Left lung (tissue), 10 donors: ENCODE results near the gene DND1. TPM values are rescaled to one million over a fixed set of nuclear protein-coding genes. Genes with fewer than 3 reads are reported as not detected.
"Not testable (repeated sequence)": the region's sequence is repeated elsewhere in the genome, so short reads cannot be mapped to it uniquely, and the experiment has no call there.

Source experiments
- ATAC-seq: fragments of 200-7000 bp; cut with Tn5 transposase; one replicate; pipeline ENCODE4 v1.9.1; 2020; ENCODE audit warnings: moderate library complexity
- DNase-seq, 4 donors: peaks; one replicate each; pipeline ENCODE4 v3.0.0-alpha.2; 2013 to 2020
- H3K27ac ChIP-seq, 2 donors: fragments of 200-600 bp; sonication (generic) in 1 of 2; one replicate each; pipeline versions ENCODE4 v1.5.0 to v1.8.0; 2020 to 2021
- H3K27me3 ChIP-seq, 2 donors: fragments of 200-600 bp; sonication (generic) in 1 of 2; one replicate each; pipeline versions ENCODE4 v1.5.0 to v1.8.0; 2020 to 2021
- H3K36me3 ChIP-seq, 2 donors: fragments of 200-600 bp; sonication (generic) in 1 of 2; one replicate each; pipeline versions ENCODE4 v1.5.0 to v1.8.0; 2020 to 2021
- H3K4me1 ChIP-seq, 2 donors: fragments of 200-600 bp; one replicate each; pipeline ENCODE4 v1.8.0; 2021
- H3K4me3 ChIP-seq, 2 donors: fragments of 200-600 bp; sonication (generic) in 1 of 2; one replicate each; pipeline versions ENCODE4 v1.5.0 to v1.8.0; 2020 to 2021; ENCODE audit warnings: mild to moderate bottlenecking in 1 of 2
- H3K9me3 ChIP-seq, 2 donors: fragments of 200-600 bp; sonication (generic) in 1 of 2; one replicate each; pipeline versions ENCODE4 v1.5.0 to v1.8.0; 2020 to 2021
- CTCF ChIP-seq, 2 donors: fragments of 200-600 bp; sonication (generic) in 1 of 2; IDR thresholded peaks; one replicate each; pipeline versions ENCODE4 v1.5.0 to v1.8.0; 2021; ENCODE audit warnings: antibody characterized with exemption in 2 of 2
- intact Hi-C, 2 donors: fragments of 100-400 bp; cut with DNase I; formaldehyde crosslinking; loops; one replicate each; pipeline versions ENCODE4 v1.11.2 to v1.14.2; 2022
- polyA plus RNA-seq, 6 donors: library from polyadenylated mRNA; unstranded; fragments of 120-200 nt; gene quantifications; one replicate each; pipeline ENCODE4 v1.2.1, GENCODE V29; 2013; ENCODE audit not compliant: insufficient read length in 6 of 6
- total RNA-seq, 2 donors: library from RNA; stranded (reverse); fragmentation: NEBNext Ultra II Directional; extraction: Animal tissue kit (Norgen Biotek cat#: 25700); gene quantifications; one replicate each; pipeline ENCODE4 v1.2.1, GENCODE V29; 2021
- donor health status: DM: no; HTN: yes; CAD: no.
- donor health status: DM: no; HTN: no; CAD: no.

The DND1 gene
- total and polyA plus RNA-seq, 8 donors, result 0.36 to 1.3 (median 0.58) TPM; not detected in 2

DNA sequence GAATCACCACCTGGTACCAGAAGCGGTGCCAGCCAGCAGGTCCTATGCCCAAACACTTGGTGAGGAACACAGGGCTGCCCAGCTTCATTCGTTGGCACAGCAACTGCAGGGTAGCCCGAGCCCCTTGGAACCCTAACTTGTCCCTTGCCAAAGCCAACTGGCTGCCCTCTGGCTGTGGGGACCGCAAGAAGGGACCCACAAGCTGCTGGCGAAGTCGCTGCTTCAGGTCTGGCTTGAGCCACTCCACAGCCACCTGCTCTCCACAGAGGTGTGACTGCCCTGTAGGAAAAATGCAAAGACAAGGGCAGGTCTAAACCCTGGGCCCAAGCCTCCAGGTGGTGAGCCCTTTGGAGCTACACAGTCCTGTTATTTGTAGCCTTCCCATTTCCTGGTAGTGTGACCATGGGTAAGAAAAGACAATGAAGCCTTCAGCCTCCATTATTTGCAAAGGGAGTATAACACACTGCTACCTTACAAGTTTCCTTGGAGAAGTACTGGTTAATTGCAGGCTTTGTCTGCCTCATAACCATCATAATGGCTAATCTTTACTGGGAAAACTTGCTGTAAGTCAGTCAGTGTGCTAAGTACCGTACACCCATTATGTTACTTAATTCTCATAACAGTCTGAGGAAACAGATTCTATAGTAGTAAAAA lies 1.8 kb downstream of the DND1 start:
- ATAC-seq (no peak), DNase-seq (no peak)
- Histone ChIP-seq H3K27me3 (no peaks in the 10 kb centered on the region), H3K4me3 (no peak overlapping the region), H3K4me1 (peaks cover under 1 to 9% of the 10 kb centered on the region in 2 donors), H3K9me3 (no peaks in the 10 kb centered on the region), H3K36me3 (peaks cover 0 to 89% of the 10 kb centered on the region in 2 donors), H3K27ac (no peak overlapping the region)
- no peak for TF ChIP-seq CTCF (IDR thresholded peaks at IDR 0.05)
- intact Hi-C loops, result no loop called here

GRCh38 chr5:140671035-140671434 lies 2.3 kb downstream of the DND1 start:
- H3K27ac ChIP-seq, H3K4me3 ChIP-seq, DNase-seq, ATAC-seq, H3K9me3 ChIP-seq, intact Hi-C loops, H3K27me3 ChIP-seq: not testable (repeated sequence)
- Histone ChIP-seq H3K4me1 (peaks cover 6 to 15% of the 10 kb centered on the region in 2 donors), H3K36me3 (peaks cover 0 to 83% of the 10 kb centered on the region in 2 donors)

DNA sequence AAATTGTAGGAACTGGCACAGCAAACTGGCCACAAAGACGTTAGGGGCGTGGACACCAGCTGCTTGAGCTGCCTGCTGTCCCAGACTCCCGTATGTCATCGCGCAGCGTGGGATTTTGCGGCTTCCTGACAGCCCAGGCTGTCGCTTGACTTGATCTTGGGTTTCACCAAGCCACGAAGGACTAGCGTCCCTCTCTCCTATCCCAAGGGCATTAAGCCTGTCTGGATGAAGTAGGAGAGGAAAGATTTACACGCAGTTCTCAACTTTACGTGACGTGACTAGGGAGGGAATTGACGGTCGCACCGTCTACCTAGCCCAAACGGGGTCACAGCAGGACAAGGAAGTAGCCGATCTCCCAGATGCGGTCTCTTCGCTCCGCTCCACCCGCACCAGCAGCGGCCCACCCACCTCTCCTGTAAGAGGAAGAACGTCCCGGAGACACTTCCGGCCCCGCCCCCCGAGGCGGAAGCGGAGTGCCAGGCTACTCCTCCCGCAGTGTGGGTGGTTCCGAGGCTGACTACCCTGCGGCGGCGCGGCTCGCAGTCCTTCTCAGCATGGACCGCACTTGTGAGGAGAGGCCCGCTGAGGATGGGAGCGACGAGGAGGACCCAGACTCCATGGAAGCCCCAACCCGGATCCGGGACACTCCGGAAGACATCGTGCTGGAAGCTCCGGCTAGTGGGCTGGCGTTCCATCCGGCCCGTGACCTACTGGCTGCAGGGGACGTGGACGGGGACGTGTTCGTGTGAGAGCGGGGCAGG lies 8.8 kb downstream of the DND1 start, which contains the start of gene WDR55:
WDR55 (plus strand) TSS at position 546 of the 761 bp plus-strand sequence; CDS start at position 555, 9 bp downstream.
- Histone ChIP-seq H3K36me3 (peaks cover 0 to 55% of the 10 kb centered on the region in 2 donors), H3K4me3 (peak within 1 kb of the TSS; percentile 71 to 87), H3K27ac (peak within 1 kb of the TSS; percentile 93 to 98), H3K9me3 (no peaks in the 10 kb centered on the region), H3K4me1 (peaks cover 15 to 31% of the 10 kb centered on the region in 2 donors), H3K27me3 (no peaks in the 10 kb centered on the region)
- DNase-seq (peak; percentile 94 to 100 (median 96)), ATAC-seq (peak; percentile 99)
- intact Hi-C loops, result no loop called here
- TF ChIP-seq CTCF (IDR thresholded peaks at IDR 0.05), result no peak

DNA sequence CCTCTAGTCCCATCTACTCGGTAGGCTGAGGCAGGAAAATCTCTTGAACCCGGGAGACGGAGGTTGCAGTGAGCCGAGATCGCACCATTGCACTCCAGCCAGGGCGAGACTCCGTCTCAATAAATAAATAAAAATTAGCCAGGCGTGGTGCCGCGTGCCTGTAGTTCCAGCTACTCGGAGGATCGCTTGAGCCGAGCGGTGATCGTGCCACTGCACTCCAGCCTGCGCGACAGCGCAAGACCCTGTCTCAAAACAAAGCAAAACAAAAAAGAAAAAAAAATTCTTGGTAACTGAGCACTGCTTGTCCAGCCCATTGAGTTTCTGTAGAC lies 9.4 kb downstream of the DND1 start:
- TF ChIP-seq CTCF (IDR thresholded peaks at IDR 0.05), result no peak
- intact Hi-C loops, result no loop called here
- Histone ChIP-seq H3K4me1 (peaks cover 15 to 31% of the 10 kb centered on the region in 2 donors), H3K9me3 (no peaks in the 10 kb centered on the region), H3K27ac (peak overlapping the region; percentile 93 to 98), H3K27me3 (no peaks in the 10 kb centered on the region), H3K4me3 (peak overlapping the region; percentile 71 to 87), H3K36me3 (peaks cover 0 to 55% of the 10 kb centered on the region in 2 donors)
- ATAC-seq, result peak; percentile 32
- no peak for DNase-seq

GRCh38 chr5:140660371-140660770 lies 13.0 kb downstream of the DND1 start:
- not testable (repeated sequence) for ATAC-seq

GRCh38 chr5:140658870-140659269 lies 14.5 kb downstream of the DND1 start:
- H3K36me3 ChIP-seq, result peaks cover 7 to 93% of the 10 kb centered on the region in 2 donors
- ATAC-seq (no peak), DNase-seq (no peak)
- H3K9me3 ChIP-seq, result no peaks in the 10 kb centered on the region
- no peak for TF ChIP-seq CTCF (IDR thresholded peaks at IDR 0.05)
- no peak overlapping the region for H3K4me3 ChIP-seq
- intact Hi-C loops, result no loop called here
- H3K4me1 ChIP-seq, result peaks cover 3 to 6% of the 10 kb centered on the region in 2 donors
- no peaks in the 10 kb centered on the region for H3K27me3 ChIP-seq
- no peak overlapping the region for H3K27ac ChIP-seq

More at GRCh38 chr5:140660371-140660770, 13.0 kb downstream of the DND1 start:
- H3K4me1 ChIP-seq, H3K27ac ChIP-seq, intact Hi-C loops, H3K9me3 ChIP-seq, H3K4me3 ChIP-seq, DNase-seq, H3K27me3 ChIP-seq: not testable (repeated sequence)
- peaks cover 7 to 78% of the 10 kb centered on the region in 2 donors for H3K36me3 ChIP-seq
